Small intestine (tissue), 7 donors: ENCODE data around the gene SGMS1. TPM values are rescaled to one million over a fixed set of nuclear protein-coding genes. Genes with fewer than 3 reads are reported as not detected.

ENCODE experiments used
- DNase-seq, 2 donors: peaks; one replicate each; pipeline versions ENCODE4 v3.0.0 to v3.0.0-alpha.2; 2013
- FAIRE-seq: peaks from 2 replicates; lab custom pipeline; 2012; peaks lifted over from hg19 to GRCh38; lab: Jason Lieb, UNC
- H3K27ac ChIP-seq, 3 donors: one replicate each; pipeline ENCODE4 v1.5.1; 2013; ENCODE audit warnings: low read length in 2 of 3, mild to moderate bottlenecking in 2 of 3, control low read depth in 1 of 3, inconsistent platforms in 1 of 3, low read depth in 1 of 3, moderate library complexity in 1 of 3
- H3K27me3 ChIP-seq, 3 donors: one replicate each; pipeline ENCODE4 v1.6.1; 2013; ENCODE audit warnings: low read length in 3 of 3, inconsistent platforms in 1 of 3; ENCODE audit not compliant: control insufficient read depth in 3 of 3, insufficient read depth in 3 of 3
- H3K36me3 ChIP-seq, 3 donors: one replicate each; pipeline ENCODE4 v1.6.1; 2013; ENCODE audit warnings: low read length in 3 of 3, inconsistent platforms in 1 of 3, low read depth in 1 of 3, mild to moderate bottlenecking in 1 of 3, moderate library complexity in 1 of 3; ENCODE audit not compliant: control insufficient read depth in 3 of 3, insufficient read depth in 2 of 3
- H3K4me1 ChIP-seq, 3 donors: one replicate each; pipeline ENCODE4 v1.6.1; 2013; ENCODE audit warnings: low read length in 2 of 3, inconsistent platforms in 1 of 3, low read depth in 1 of 3, mild to moderate bottlenecking in 1 of 3, moderate library complexity in 1 of 3; ENCODE audit not compliant: control insufficient read depth in 3 of 3, insufficient read depth in 2 of 3
- H3K4me3 ChIP-seq, 3 donors: one replicate each; pipeline ENCODE4 v1.5.1; 2013; ENCODE audit warnings: low read length in 3 of 3, control low read depth in 1 of 3, inconsistent platforms in 1 of 3, low read depth in 1 of 3, mild to moderate bottlenecking in 1 of 3, moderate library complexity in 1 of 3
- H3K9me3 ChIP-seq, 2 donors: one replicate each; pipeline ENCODE4 v1.6.1; 2013; ENCODE audit warnings: low read depth in 1 of 2, low read length in 1 of 2; ENCODE audit not compliant: control insufficient read depth in 2 of 2, insufficient read depth in 1 of 2
- WGBS, 3 donors: extraction: QIAGEN DNeasy Blood & Tissue Kit; methylation state at CpG; one replicate each; pipeline ENCODE4 v1.1.7; 2013; 5-methylcytosine and 5-hydroxymethylcytosine counted together
- polyA plus RNA-seq, 4 donors: library from polyadenylated mRNA; stranded (reverse) in 3 of 4; unstranded in 1 of 4; fragments of 200-250 nt in 3 of 4; fragments of 120-200 nt in 1 of 4; gene quantifications; one replicate each; pipeline versions ENCODE4 v1.2.1 to v1.2.3, GENCODE V29; 2013
- donor health status: healthy with polysubstance abuse.
- donor health status: control.
- donor health status: control.
- donor health status: Bipolar disorder and iron deficiency.
- donor health status: healthy.

The SGMS1 gene
- polyA plus RNA-seq, 4 donors: 7.6 to 28.2 (median 11.4) TPM

- Histone ChIP-seq H3K27ac (peak overlapping the region; percentile 98 to 100 (median 98)), H3K36me3 (no peaks in the 10 kb centered on the region), H3K9me3 (no peaks in the 10 kb centered on the region), H3K4me1 (peaks cover 0 to 19% (median 0%) of the 10 kb centered on the region in 3 donors), H3K27me3 (no peaks in the 10 kb centered on the region), H3K4me3 (peak overlapping the region; percentile 68 to 87 (median 71))
- DNase-seq (peak; percentile 46 to 69), FAIRE-seq (no peak)
- 0% methylated on average over 59 to 88 of the region's 88 CpGs for WGBS, 3 donors
Observed at GRCh38 chr10:50622706-50623662, 772 bp downstream of the SGMS1 start.

- no peaks in the 10 kb centered on the region for H3K36me3 ChIP-seq
- peaks cover 0 to 19% (median 0%) of the 10 kb centered on the region in 3 donors for H3K4me1 ChIP-seq
- H3K4me3 ChIP-seq: peak overlapping the region; percentile 68 to 87 (median 71)
- H3K27ac ChIP-seq: peak overlapping the region; percentile 57 to 100 (median 98)
- DNase-seq (peak; percentile 82 to 87), FAIRE-seq (no peak)
- WGBS, 3 donors: 0 to 1% (median 1%) methylated on average over 21 of the region's 21 CpGs
- H3K27me3 ChIP-seq: no peaks in the 10 kb centered on the region
- H3K9me3 ChIP-seq: no peaks in the 10 kb centered on the region
Observed at GRCh38 chr10:50621968-50622705, 1.6 kb downstream of the SGMS1 start.

- no peak for FAIRE-seq
- 77 to 88% (median 88%) methylated on average over 7 of the region's 7 CpGs for WGBS, 3 donors
- H3K4me1 ChIP-seq: peaks cover 0 to 18% (median 0%) of the 10 kb centered on the region in 3 donors
- H3K4me3 ChIP-seq: no peak overlapping the region
- no peaks in the 10 kb centered on the region for H3K36me3 ChIP-seq
- no peak overlapping the region for H3K27ac ChIP-seq
- no peaks in the 10 kb centered on the region for H3K9me3 ChIP-seq
- no peak for DNase-seq
- no peaks in the 10 kb centered on the region for H3K27me3 ChIP-seq
Observed at GRCh38 chr10:50620899-50621298, 2.9 kb downstream of the SGMS1 start.

- H3K9me3 ChIP-seq: no peaks in the 10 kb centered on the region
- no peaks in the 10 kb centered on the region for H3K27me3 ChIP-seq
- WGBS, 3 donors: 87 to 93% (median 93%) methylated on average over 2 of the region's 2 CpGs
- no peak for DNase-seq
- H3K36me3 ChIP-seq: no peaks in the 10 kb centered on the region
- no peak overlapping the region for H3K4me3 ChIP-seq
- H3K27ac ChIP-seq: no peak overlapping the region
- peaks cover 0 to 17% (median 0%) of the 10 kb centered on the region in 3 donors for H3K4me1 ChIP-seq
- no peak for FAIRE-seq
Observed at GRCh38 chr10:50619882-50620281, 3.9 kb downstream of the SGMS1 start.

- Histone ChIP-seq H3K4me1 (peaks cover 0 to 17% (median 0%) of the 10 kb centered on the region in 3 donors), H3K27me3 (no peaks in the 10 kb centered on the region), H3K9me3 (no peaks in the 10 kb centered on the region), H3K27ac (no peak overlapping the region), H3K4me3 (no peak overlapping the region), H3K36me3 (no peaks in the 10 kb centered on the region)
- WGBS, 3 donors: 81 to 100% (median 93%) methylated on average over 1 of the region's 1 CpG
- FAIRE-seq (no peak), DNase-seq (no peak)
Observed at GRCh38 chr10:50619166-50619565, 4.6 kb downstream of the SGMS1 start.

- Histone ChIP-seq H3K4me1 (peaks cover 0 to 17% (median 0%) of the 10 kb centered on the region in 3 donors), H3K27me3 (no peaks in the 10 kb centered on the region), H3K36me3 (no peaks in the 10 kb centered on the region), H3K27ac (no peak overlapping the region), H3K9me3 (no peaks in the 10 kb centered on the region), H3K4me3 (no peak overlapping the region)
- WGBS, 3 donors: 73 to 89% (median 83%) methylated on average over 3 of the region's 3 CpGs
- FAIRE-seq (no peak), DNase-seq (no peak)
Observed at GRCh38 chr10:50618624-50619023, 5.1 kb downstream of the SGMS1 start.

- FAIRE-seq (no peak), DNase-seq (no peak)
- H3K9me3 ChIP-seq: no peaks in the 10 kb centered on the region
- peaks cover 0 to 4% (median 0%) of the 10 kb centered on the region in 3 donors for H3K4me1 ChIP-seq
- no peak overlapping the region for H3K4me3 ChIP-seq
- WGBS, 3 donors: 92 to 93% (median 93%) methylated on average over 2 of the region's 2 CpGs
- no peak overlapping the region for H3K27ac ChIP-seq
- H3K27me3 ChIP-seq: no peaks in the 10 kb centered on the region
- H3K36me3 ChIP-seq: no peaks in the 10 kb centered on the region
Observed at GRCh38 chr10:50615658-50616057, 8.1 kb downstream of the SGMS1 start.

- Histone ChIP-seq H3K9me3 (no peaks in the 10 kb centered on the region), H3K4me3 (no peak overlapping the region), H3K4me1 (peaks cover 0 to 4% (median 0%) of the 10 kb centered on the region in 3 donors), H3K27ac (no peak overlapping the region), H3K36me3 (peaks cover 0 to 2% (median 0%) of the 10 kb centered on the region in 3 donors), H3K27me3 (no peaks in the 10 kb centered on the region)
- DNase-seq (peak in 1 of 2 donors; percentile 19), FAIRE-seq (no peak)
- WGBS, 3 donors: 70 to 78% (median 72%) methylated on average over 7 of the region's 7 CpGs
Observed at GRCh38 chr10:50614444-50615137, 9.2 kb downstream of the SGMS1 start.
